ENCODE data around the gene PTPRK.
A peak's percentile ranks its signal among the peaks of the same experiment; 100 is the strongest.

The PTPRK gene

DNA sequence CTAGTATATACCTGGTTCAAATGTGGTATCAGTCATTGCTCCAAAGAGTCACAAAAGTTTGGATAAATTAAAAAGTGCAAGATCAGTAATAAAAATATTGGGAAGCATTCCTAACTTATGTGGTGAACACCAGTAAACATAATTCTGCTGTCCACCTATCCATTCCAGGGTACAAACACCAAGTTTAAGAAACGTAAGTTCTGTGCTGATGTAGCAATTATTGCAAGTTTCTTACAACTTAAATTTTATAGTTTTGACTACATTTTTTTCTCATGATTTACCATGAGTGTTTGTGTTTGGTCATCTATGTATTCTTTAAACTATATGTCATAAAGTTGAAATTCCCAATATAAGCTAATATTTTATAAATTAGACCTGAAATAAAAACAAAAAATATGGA, 364.6 kb downstream of the PTPRK start:
- H3K18ac ChIP-seq (ENCODE audit: low read length), result no peak overlapping the region

DNA sequence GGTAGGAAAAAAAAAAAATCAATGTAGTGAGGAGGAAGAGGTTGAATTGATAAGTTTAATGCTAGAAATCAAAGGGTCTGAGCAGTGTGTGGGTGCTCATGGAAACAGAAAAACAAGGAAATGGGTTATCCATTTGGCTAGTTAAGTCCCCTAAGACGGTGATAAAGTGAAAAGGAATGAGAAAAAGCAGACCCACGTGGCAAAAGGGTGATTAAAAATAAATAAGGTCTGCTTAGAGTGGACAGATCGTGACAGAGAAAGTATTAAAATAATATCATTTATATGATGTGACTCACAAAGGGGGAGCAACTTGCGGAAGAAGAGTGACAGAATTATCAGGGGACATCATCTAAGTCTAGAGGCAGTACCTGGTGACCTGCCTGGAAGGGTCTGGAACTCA, 367.8 kb downstream of the PTPRK start:
- H4K5ac ChIP-seq (ENCODE audit: low read length), result no peak overlapping the region
- H3K79me2 ChIP-seq (ENCODE audit: control insufficient read depth, insufficient read depth, low read length), result no peaks in the 10 kb centered on the region
- H4K8ac ChIP-seq (ENCODE audit: low read depth, low read length), result no peak overlapping the region
- H2BK120ac ChIP-seq (ENCODE audit: low read depth, low read length), result no peak overlapping the region
- H3K56ac ChIP-seq (ENCODE audit: low read length), result no peak overlapping the region
- no peak overlapping the region for H3K23ac ChIP-seq (ENCODE audit: low read length)
- H3K4ac ChIP-seq (ENCODE audit: low read depth, low read length), result no peak overlapping the region
- H3K79me1 ChIP-seq (ENCODE audit: low read length), result no peaks in the 10 kb centered on the region
- no peak overlapping the region for H3K18ac ChIP-seq (ENCODE audit: low read length)
- no CpG with 5 or more reads among the region's 4 CpGs for WGBS (ENCODE audit: extremely low coverage, insufficient coverage, low lambda C conversion rate)
- no peak overlapping the region for H2BK15ac ChIP-seq (replicated peaks; ENCODE audit: low read depth)
- H3K4me1 ChIP-seq (ENCODE audit: control insufficient read depth, low read depth, low read length), result no peaks in the 10 kb centered on the region
- no peak overlapping the region for H3K27ac ChIP-seq (ENCODE audit: low read depth, low read length)
- no peak overlapping the region for H3K4me3 ChIP-seq (ENCODE audit: low read length)
- no peak overlapping the region for H2BK5ac ChIP-seq (ENCODE audit: low read length)
- H3K4me2 ChIP-seq (ENCODE audit: low read length), result no peak overlapping the region
- no peak overlapping the region for H3K9ac ChIP-seq (ENCODE audit: low read length)
- no peak overlapping the region for H2AK5ac ChIP-seq (ENCODE audit: low read length)
- no peaks in the 10 kb centered on the region for H3K36me3 ChIP-seq (ENCODE audit: control insufficient read depth, insufficient read depth, low read length)
- no peaks in the 10 kb centered on the region for H3K27me3 ChIP-seq (ENCODE audit: insufficient read depth, low read length, poor library complexity)
- no peak for DNase-seq

More for the DNA sequence above, 364.6 kb downstream of the PTPRK start:
- no peak overlapping the region for H2BK5ac ChIP-seq (ENCODE audit: low read length)
- no peak overlapping the region for H3K27ac ChIP-seq (ENCODE audit: low read depth, low read length)
- WGBS (ENCODE audit: extremely low coverage, insufficient coverage, low lambda C conversion rate), result no CpG with 5 or more reads among the region's 1 CpG
- H3K79me1 ChIP-seq (ENCODE audit: low read length), result no peaks in the 10 kb centered on the region
- H2AK5ac ChIP-seq (ENCODE audit: low read length), result no peak overlapping the region
- H3K9ac ChIP-seq (ENCODE audit: low read length), result no peak overlapping the region
- no peak for DNase-seq
- no peak overlapping the region for H2BK120ac ChIP-seq (ENCODE audit: low read depth, low read length)
- no peak overlapping the region for H3K23ac ChIP-seq (ENCODE audit: low read length)
- no peak overlapping the region for H3K4ac ChIP-seq (ENCODE audit: low read depth, low read length)
- H4K5ac ChIP-seq (ENCODE audit: low read length), result no peak overlapping the region
- no peaks in the 10 kb centered on the region for H3K36me3 ChIP-seq (ENCODE audit: control insufficient read depth, insufficient read depth, low read length)
- H3K79me2 ChIP-seq (ENCODE audit: control insufficient read depth, insufficient read depth, low read length), result no peaks in the 10 kb centered on the region
- no peak overlapping the region for H3K4me3 ChIP-seq (ENCODE audit: low read length)
- no peaks in the 10 kb centered on the region for H3K4me1 ChIP-seq (ENCODE audit: control insufficient read depth, low read depth, low read length)
- H2BK15ac ChIP-seq (replicated peaks; ENCODE audit: low read depth), result no peak overlapping the region
- H4K8ac ChIP-seq (ENCODE audit: low read depth, low read length), result no peak overlapping the region
- no peaks in the 10 kb centered on the region for H3K27me3 ChIP-seq (ENCODE audit: insufficient read depth, low read length, poor library complexity)
- no peak overlapping the region for H3K4me2 ChIP-seq (ENCODE audit: low read length)
- no peak overlapping the region for H3K56ac ChIP-seq (ENCODE audit: low read length)

DNA sequence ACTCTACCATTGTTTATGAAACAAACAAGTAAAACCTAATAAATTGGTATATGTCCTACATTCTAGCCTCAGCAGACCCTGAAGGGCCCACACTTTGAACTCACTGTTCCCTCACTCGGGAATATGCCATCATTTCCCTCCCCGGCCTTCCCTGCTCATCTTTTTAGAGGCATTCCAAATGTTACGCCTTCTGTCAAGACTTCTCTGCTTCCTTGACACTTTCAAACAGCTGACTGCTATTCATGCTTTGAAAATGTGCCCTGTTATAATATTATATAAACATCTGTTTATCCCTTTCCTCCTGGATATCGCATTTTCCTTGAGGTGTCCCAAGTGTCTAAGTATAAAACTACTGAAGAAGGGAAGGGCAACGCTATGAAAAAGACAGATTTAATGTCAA, 370.0 kb downstream of the PTPRK start:
- Histone ChIP-seq H3K4me2 (ENCODE audit: low read length) (no peak overlapping the region), H3K23ac (ENCODE audit: low read length) (no peak overlapping the region), H3K27ac (ENCODE audit: low read depth, low read length) (no peak overlapping the region), H4K8ac (ENCODE audit: low read depth, low read length) (no peak overlapping the region), H4K5ac (ENCODE audit: low read length) (no peak overlapping the region), H2BK15ac (replicated peaks; ENCODE audit: low read depth) (no peak overlapping the region), H3K4me1 (ENCODE audit: control insufficient read depth, low read depth, low read length) (no peaks in the 10 kb centered on the region), H3K56ac (ENCODE audit: low read length) (no peak overlapping the region), H2BK120ac (ENCODE audit: low read depth, low read length) (no peak overlapping the region), H3K4ac (ENCODE audit: low read depth, low read length) (no peak overlapping the region), H3K79me1 (ENCODE audit: low read length) (no peaks in the 10 kb centered on the region), H3K79me2 (ENCODE audit: control insufficient read depth, insufficient read depth, low read length) (no peaks in the 10 kb centered on the region), H3K18ac (ENCODE audit: low read length) (no peak overlapping the region), H3K27me3 (ENCODE audit: insufficient read depth, low read length, poor library complexity) (no peaks in the 10 kb centered on the region), H2AK5ac (ENCODE audit: low read length) (no peak overlapping the region), H3K9ac (ENCODE audit: low read length) (no peak overlapping the region), H2BK5ac (ENCODE audit: low read length) (no peak overlapping the region), H3K4me3 (ENCODE audit: low read length) (no peak overlapping the region), H3K36me3 (ENCODE audit: control insufficient read depth, insufficient read depth, low read length) (no peaks in the 10 kb centered on the region)
- DNase-seq, result no peak
- WGBS (ENCODE audit: extremely low coverage, insufficient coverage, low lambda C conversion rate), result no CpG with 5 or more reads among the region's 5 CpGs

DNA sequence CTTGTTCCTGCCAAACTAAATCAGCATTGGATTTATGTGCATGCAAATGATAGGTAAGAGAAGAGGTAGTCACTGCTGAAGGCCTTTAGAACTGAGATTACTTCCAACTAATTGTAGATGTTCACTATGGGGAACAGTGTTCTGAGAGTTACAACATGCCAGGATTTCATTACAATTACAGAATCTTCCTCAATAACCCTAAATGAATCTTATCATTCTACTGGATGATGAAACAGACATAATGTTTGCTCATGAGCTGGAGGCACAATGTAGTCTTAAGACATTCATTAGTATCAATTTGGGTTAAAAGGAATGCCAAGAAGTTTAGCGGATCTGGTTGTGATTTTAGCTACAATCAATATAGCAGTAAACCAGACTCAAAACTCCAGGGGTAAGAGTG, 370.6 kb downstream of the PTPRK start:
- no peak overlapping the region for H2BK5ac ChIP-seq (ENCODE audit: low read length)
- H3K79me2 ChIP-seq (ENCODE audit: control insufficient read depth, insufficient read depth, low read length), result no peaks in the 10 kb centered on the region
- H3K9ac ChIP-seq (ENCODE audit: low read length), result no peak overlapping the region
- no peak overlapping the region for H3K4me3 ChIP-seq (ENCODE audit: low read length)
- no peak for DNase-seq
- H2AK5ac ChIP-seq (ENCODE audit: low read length), result no peak overlapping the region
- no peak overlapping the region for H2BK120ac ChIP-seq (ENCODE audit: low read depth, low read length)
- no peaks in the 10 kb centered on the region for H3K4me1 ChIP-seq (ENCODE audit: control insufficient read depth, low read depth, low read length)
- H3K4me2 ChIP-seq (ENCODE audit: low read length), result no peak overlapping the region
- no peak overlapping the region for H2BK15ac ChIP-seq (replicated peaks; ENCODE audit: low read depth)
- H4K5ac ChIP-seq (ENCODE audit: low read length), result no peak overlapping the region
- H3K27ac ChIP-seq (ENCODE audit: low read depth, low read length), result no peak overlapping the region
- H3K23ac ChIP-seq (ENCODE audit: low read length), result no peak overlapping the region
- H3K18ac ChIP-seq (ENCODE audit: low read length), result no peak overlapping the region
- H3K27me3 ChIP-seq (ENCODE audit: insufficient read depth, low read length, poor library complexity), result no peaks in the 10 kb centered on the region
- H3K56ac ChIP-seq (ENCODE audit: low read length), result no peak overlapping the region
- no peaks in the 10 kb centered on the region for H3K79me1 ChIP-seq (ENCODE audit: low read length)
- H4K8ac ChIP-seq (ENCODE audit: low read depth, low read length), result no peak overlapping the region
- H3K36me3 ChIP-seq (ENCODE audit: control insufficient read depth, insufficient read depth, low read length), result no peaks in the 10 kb centered on the region
- no CpG with 5 or more reads among the region's 1 CpG for WGBS (ENCODE audit: extremely low coverage, insufficient coverage, low lambda C conversion rate)
- H3K4ac ChIP-seq (ENCODE audit: low read depth, low read length), result no peak overlapping the region

DNA sequence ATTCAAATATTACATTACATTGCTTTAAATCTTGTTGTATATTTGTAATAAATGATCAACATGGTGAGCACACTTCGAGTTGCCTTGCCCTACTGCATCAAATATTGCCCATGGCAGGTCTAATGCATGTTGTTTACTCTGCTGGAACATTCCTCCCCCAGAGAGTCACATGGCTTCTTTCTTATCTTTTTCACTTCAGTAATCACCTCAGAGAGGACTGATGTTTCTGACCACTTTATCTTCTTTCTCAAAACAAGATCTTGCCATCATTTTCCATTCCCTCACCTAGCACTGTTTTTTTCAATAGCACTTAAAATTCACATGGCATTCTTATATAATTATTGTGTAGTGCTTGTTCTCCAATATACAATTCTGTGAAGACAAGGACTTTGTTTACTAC, 376.1 kb downstream of the PTPRK start:
- H2AK5ac ChIP-seq (ENCODE audit: low read length), result no peak overlapping the region
- WGBS (ENCODE audit: extremely low coverage, insufficient coverage, low lambda C conversion rate), result no CpG with 5 or more reads among the region's 1 CpG

DNA sequence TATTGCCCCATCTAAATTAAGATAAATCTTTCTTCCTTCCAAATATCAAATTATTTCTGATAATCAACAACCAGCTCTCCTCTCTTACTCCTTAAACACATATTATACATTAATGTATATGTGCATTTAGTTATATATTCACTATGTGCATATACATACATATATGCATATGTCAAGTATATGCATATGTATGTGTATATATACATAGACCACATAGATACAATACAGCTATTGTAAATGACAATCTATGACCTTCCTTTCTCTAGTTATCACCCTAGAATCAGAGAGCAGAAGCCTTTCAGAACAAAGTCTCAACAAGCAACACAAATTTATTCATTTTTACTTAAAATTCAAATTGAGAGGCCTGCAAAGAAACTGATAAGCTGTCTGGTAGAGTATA, 378.5 kb downstream of the PTPRK start:
- Histone ChIP-seq H3K18ac (ENCODE audit: low read length) (no peak overlapping the region), H3K56ac (ENCODE audit: low read length) (no peak overlapping the region), H3K79me2 (ENCODE audit: control insufficient read depth, insufficient read depth, low read length) (no peaks in the 10 kb centered on the region), H3K27me3 (ENCODE audit: insufficient read depth, low read length, poor library complexity) (no peaks in the 10 kb centered on the region), H3K4me1 (ENCODE audit: control insufficient read depth, low read depth, low read length) (no peaks in the 10 kb centered on the region), H2BK120ac (ENCODE audit: low read depth, low read length) (no peak overlapping the region), H3K4me2 (ENCODE audit: low read length) (no peak overlapping the region), H2BK5ac (ENCODE audit: low read length) (no peak overlapping the region), H3K23ac (ENCODE audit: low read length) (no peak overlapping the region), H3K27ac (ENCODE audit: low read depth, low read length) (no peak overlapping the region), H4K5ac (ENCODE audit: low read length) (no peak overlapping the region), H2BK15ac (replicated peaks; ENCODE audit: low read depth) (no peak overlapping the region), H3K79me1 (ENCODE audit: low read length) (no peaks in the 10 kb centered on the region), H3K4me3 (ENCODE audit: low read length) (no peak overlapping the region), H2AK5ac (ENCODE audit: low read length) (no peak overlapping the region), H3K4ac (ENCODE audit: low read depth, low read length) (no peak overlapping the region), H3K36me3 (ENCODE audit: control insufficient read depth, insufficient read depth, low read length) (no peaks in the 10 kb centered on the region), H4K8ac (ENCODE audit: low read depth, low read length) (no peak overlapping the region), H3K9ac (ENCODE audit: low read length) (no peak overlapping the region)
- DNase-seq, result no peak

More for the DNA sequence above, 376.1 kb downstream of the PTPRK start:
- Histone ChIP-seq H3K9ac (ENCODE audit: low read length) (no peak overlapping the region), H3K23ac (ENCODE audit: low read length) (no peak overlapping the region), H3K4ac (ENCODE audit: low read depth, low read length) (no peak overlapping the region), H4K8ac (ENCODE audit: low read depth, low read length) (no peak overlapping the region), H3K56ac (ENCODE audit: low read length) (no peak overlapping the region), H3K79me1 (ENCODE audit: low read length) (no peaks in the 10 kb centered on the region), H3K79me2 (ENCODE audit: control insufficient read depth, insufficient read depth, low read length) (no peaks in the 10 kb centered on the region), H3K27ac (ENCODE audit: low read depth, low read length) (no peak overlapping the region), H4K5ac (ENCODE audit: low read length) (no peak overlapping the region), H3K18ac (ENCODE audit: low read length) (no peak overlapping the region), H3K4me1 (ENCODE audit: control insufficient read depth, low read depth, low read length) (no peaks in the 10 kb centered on the region), H2BK15ac (replicated peaks; ENCODE audit: low read depth) (no peak overlapping the region), H2BK120ac (ENCODE audit: low read depth, low read length) (no peak overlapping the region), H3K4me3 (ENCODE audit: low read length) (no peak overlapping the region), H2BK5ac (ENCODE audit: low read length) (no peak overlapping the region), H3K4me2 (ENCODE audit: low read length) (no peak overlapping the region), H3K27me3 (ENCODE audit: insufficient read depth, low read length, poor library complexity) (no peaks in the 10 kb centered on the region), H3K36me3 (ENCODE audit: control insufficient read depth, insufficient read depth, low read length) (no peaks in the 10 kb centered on the region)
- peak; percentile 56 for DNase-seq

Data from mesendoderm (in vitro differentiated cells).